ENCODE data around the gene ACOXL. TPM values are rescaled to one million over a fixed set of nuclear protein-coding genes. Genes with fewer than 3 reads are reported as not detected.

ACOXL gene
- total and polyA plus RNA-seq, 9 of the 15 experiments (the other 6 are each of a cell fraction or from before 2014, with no cell fraction given) = 0.31 to 0.56 TPM; not detected in 7

DNA sequence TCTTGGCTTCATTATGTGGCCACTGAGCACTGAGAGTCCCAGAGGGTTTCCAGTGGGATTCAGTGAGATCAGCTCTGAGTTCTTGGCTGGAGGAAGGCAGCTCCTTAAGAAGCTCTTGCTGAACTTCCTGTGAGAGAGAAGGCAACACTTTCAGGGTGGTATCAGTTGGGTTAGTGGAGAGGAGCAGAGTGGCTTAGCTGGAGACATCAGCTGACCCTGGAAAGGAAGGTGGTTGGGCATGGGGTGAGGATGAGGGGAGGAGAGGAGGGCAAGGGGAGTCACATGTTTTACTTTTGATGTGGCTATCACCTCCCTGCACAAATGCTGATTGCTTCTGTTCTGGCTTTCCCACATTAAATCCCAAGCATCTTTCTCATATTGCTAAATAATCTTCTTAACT is 95.1 kb downstream of the ACOXL start:
- DNase-seq (ENCODE audit: extremely low read depth in 1 of 4, low spot score in 3 of 4) (no peak), ATAC-seq (no peak), FAIRE-seq (no peak)
- no peak overlapping the region for H3K4me3 ChIP-seq
- no peaks in the 10 kb centered on the region for H3K9me1 ChIP-seq (ENCODE audit: control insufficient read depth, insufficient read depth, low read length)
- in situ Hi-C loops (cut with MboI) (no loop called here), intact Hi-C loops (cut with micrococcal nuclease) (no loop called here)
- H4K20me1 ChIP-seq (replicated peaks; ENCODE audit: control insufficient read depth, insufficient read depth, low read length) = no peaks in the 10 kb centered on the region
- BruUV-seq (replicated peaks) = no TSS peak
- no peak overlapping the region for H3K27ac ChIP-seq (ENCODE audit: extremely low read depth, low read depth, low read length)
- H3K4me2 ChIP-seq (ENCODE audit: insufficient read depth, low read length) = no peak overlapping the region
- no peaks in the 10 kb centered on the region for H3K4me1 ChIP-seq (replicated peaks in 1 of 2; ENCODE audit: control insufficient read depth in 2 of 2, insufficient read depth in 2 of 2, low read length in 2 of 2)
- no peak overlapping the region for H2AFZ ChIP-seq (ENCODE audit: low read depth, low read length)
- ChIA-PET CTCF (ENCODE audit: low intra/inter-chr PET ratio) (no interaction called here), POLR2A (interaction anchor here (0.8 to 1.0 kb wide), 2 partner anchors 10 to 14 kb away, joined by 3 read pairs; no protein-coding TSS in a partner anchor)
- H3K36me3 ChIP-seq (ENCODE audit: control insufficient read depth, insufficient read depth, low read length) = no peaks in the 10 kb centered on the region
- TF ChIP-seq U2AF1 (optimal IDR thresholded peaks at IDR 0.05; ENCODE audit: low read depth, low read length) = no peak
- no peak for TF ChIP-seq RFX1 (IDR thresholded peaks at IDR 0.05)
- TF ChIP-seq NFE2 (IDR thresholded peaks at IDR 0.05; ENCODE audit: low read depth) = no peak
- H3K27me3 ChIP-seq (ENCODE audit: control insufficient read depth in 2 of 2, insufficient read depth in 2 of 2, low read length in 2 of 2) = peaks cover 0 to 17% of the 10 kb centered on the region in 2 experiments; a peak in 3 of 5 replicates
- H3K9me3 ChIP-seq (replicated peaks; ENCODE audit: control insufficient read depth, insufficient read depth, low read depth, low read length) = no peaks in the 10 kb centered on the region; the same call in 1 of the 2 replicates
- H3K9ac ChIP-seq (ENCODE audit: insufficient read depth in 1 of 2, low read depth in 2 of 2, low read length in 2 of 2) = no peak overlapping the region
- H3K79me2 ChIP-seq (ENCODE audit: control insufficient read depth, insufficient read depth, low read length) = no peaks in the 10 kb centered on the region

GRCh38 chr2:110828330-110828729 is 96.0 kb downstream of the ACOXL start:
- Histone ChIP-seq H3K36me3 (ENCODE audit: control insufficient read depth, insufficient read depth, low read length) (no peaks in the 10 kb centered on the region), H3K4me2 (ENCODE audit: insufficient read depth, low read length) (no peak overlapping the region), H3K79me2 (ENCODE audit: control insufficient read depth, insufficient read depth, low read length) (no peaks in the 10 kb centered on the region), H3K9ac (ENCODE audit: insufficient read depth in 1 of 2, low read depth in 2 of 2, low read length in 2 of 2) (no peak overlapping the region), H3K9me1 (ENCODE audit: control insufficient read depth, insufficient read depth, low read length) (no peaks in the 10 kb centered on the region), H3K27me3 (ENCODE audit: control insufficient read depth in 2 of 2, insufficient read depth in 2 of 2, low read length in 2 of 2) (peaks cover 4 to 22% of the 10 kb centered on the region in 2 experiments; a peak in 4 of 5 replicates), H3K4me3 (no peak overlapping the region), H3K9me3 (replicated peaks; ENCODE audit: control insufficient read depth, insufficient read depth, low read depth, low read length) (no peaks in the 10 kb centered on the region; the same call in 1 of the 2 replicates), H4K20me1 (replicated peaks; ENCODE audit: control insufficient read depth, insufficient read depth, low read length) (no peaks in the 10 kb centered on the region), H2AFZ (ENCODE audit: low read depth, low read length) (no peak overlapping the region), H3K4me1 (replicated peaks in 1 of 2; ENCODE audit: control insufficient read depth in 2 of 2, insufficient read depth in 2 of 2, low read length in 2 of 2) (no peaks in the 10 kb centered on the region), H3K27ac (ENCODE audit: extremely low read depth, low read depth, low read length) (no peak overlapping the region)
- FAIRE-seq (no peak), ATAC-seq (no peak), DNase-seq (ENCODE audit: extremely low read depth in 1 of 4, low spot score in 3 of 4) (no peak)
- in situ Hi-C loops (cut with MboI) = no loop called here
- WGBS (ENCODE audit: insufficient coverage, low coverage, missing lambda C conversion rate) = 1% methylated on average over 6 of the region's 6 CpGs
- no TSS peak for BruUV-seq (replicated peaks)
- ChIA-PET POLR2A (no interaction called here), CTCF (ENCODE audit: low intra/inter-chr PET ratio) (no interaction called here)
- intact Hi-C loops (cut with micrococcal nuclease) = no loop called here
- TF ChIP-seq TRIM24 (IDR thresholded peaks at IDR 0.05) (no peak), SREBF2 (CRISPR knock-in tag; IDR thresholded peaks at IDR 0.05) (no peak), FUS (optimal IDR thresholded peaks at IDR 0.05; ENCODE audit: low read depth, low read length) (no peak), HOXB6 (CRISPR knock-in tag; IDR thresholded peaks at IDR 0.05; ENCODE audit: borderline replicate concordance) (no peak), ZNF696 (CRISPR knock-in tag; conservative IDR thresholded peaks at IDR 0.05) (no peak), NR0B1 (IDR thresholded peaks at IDR 0.05; ENCODE audit: partially characterized antibody) (no peak), HMG20A (CRISPR knock-in tag; conservative IDR thresholded peaks at IDR 0.05) (no peak), PTBP1 (IDR thresholded peaks at IDR 0.05; ENCODE audit: low read depth, low read length) (no peak), ATF1 (CRISPR knock-in tag; IDR thresholded peaks at IDR 0.05) (no peak), ATF1 (tag; IDR thresholded peaks at IDR 0.05) (no peak), ATF3 (IDR thresholded peaks at IDR 0.05) (no peak), ATF3 (CRISPR knock-in tag; conservative IDR thresholded peaks at IDR 0.05) (no peak), NUFIP1 (IDR thresholded peaks at IDR 0.05; ENCODE audit: partially characterized antibody) (no peak), RBBP5 (IDR thresholded peaks at IDR 0.05; ENCODE audit: borderline replicate concordance, insufficient read depth, low read length, poor library complexity, severe bottlenecking) (no peak), TBP (optimal IDR thresholded peaks at IDR 0.05; ENCODE audit: low read depth, low read length) (no peak)

All from K562 (cell line).